NCI-H1436 (cell line): Measurements from ENCODE around the gene TTC4.

Experiments used
- DNase-seq: peaks from one replicate; lab custom pipeline; 2025; lab: John Stamatoyannopoulos, UW

The TTC4 gene

GRCh38 chr1:54705153-54705552, 10.5 kb upstream of the TTC4 start:
- no peak for DNase-seq

GRCh38 chr1:54706419-54706818, 9.2 kb upstream of the TTC4 start:
- no peak for DNase-seq

- no peak for DNase-seq
Observed at GRCh38 chr1:54708385-54708784, 7.3 kb upstream of the TTC4 start.

- DNase-seq: no peak
Observed at GRCh38 chr1:54709547-54710292, 5.9 kb upstream of the TTC4 start.

GRCh38 chr1:54710434-54710833, 5.2 kb upstream of the TTC4 start:
- no peak for DNase-seq

- no peak for DNase-seq
Observed at GRCh38 chr1:54710841-54711240, 4.8 kb upstream of the TTC4 start.

- DNase-seq: no peak
Observed at GRCh38 chr1:54711536-54711935, 4.1 kb upstream of the TTC4 start.

- DNase-seq: no peak
Observed at GRCh38 chr1:54714881-54715492, 674 bp upstream of the TTC4 start.

- DNase-seq: no peak
Observed at GRCh38 chr1:54716299-54717047, 812 bp downstream of the TTC4 start.

GRCh38 chr1:54721719-54722118, 6.1 kb downstream of the TTC4 start:
- DNase-seq: no peak

- no peak for DNase-seq
Observed at GRCh38 chr1:54723985-54724384, 8.3 kb downstream of the TTC4 start.

- no peak for DNase-seq
Observed at GRCh38 chr1:54724771-54725170, 9.1 kb downstream of the TTC4 start.

- no peak for DNase-seq
Observed at GRCh38 chr1:54728027-54728426, 12.4 kb downstream of the TTC4 start.

GRCh38 chr1:54736685-54737084, 21.0 kb downstream of the TTC4 start:
- DNase-seq: no peak

- no peak for DNase-seq
Observed at GRCh38 chr1:54738244-54738643, 22.6 kb downstream of the TTC4 start.

GRCh38 chr1:54741531-54741930, 25.9 kb downstream of the TTC4 start:
- no peak for DNase-seq

- no peak for DNase-seq
Observed at GRCh38 chr1:54742282-54742681, 26.6 kb downstream of the TTC4 start.

GRCh38 chr1:54743416-54744226, 28.0 kb downstream of the TTC4 start:
- DNase-seq: no peak

- no peak for DNase-seq
Observed at GRCh38 chr1:54744696-54745095, 29.0 kb downstream of the TTC4 start.

GRCh38 chr1:54745274-54745673, 29.6 kb downstream of the TTC4 start:
- DNase-seq: no peak

GRCh38 chr1:54745864-54746263, 30.2 kb downstream of the TTC4 start:
- no peak for DNase-seq

- DNase-seq: no peak
Observed at GRCh38 chr1:54748094-54748835, 32.6 kb downstream of the TTC4 start.
